Activated T-cell treated with anti-CD3 and anti-CD28 coated beads, Interleukin-2, amount 50 U/mL, for 4 hours (primary cell): ENCODE results near the gene LCLAT1. TPM values are rescaled to one million over a fixed set of nuclear protein-coding genes. Genes with fewer than 3 reads are reported as not detected.

Experiments
- ATAC-seq, 2 donors: fragments of 200-7000 bp; cut with Tn5 transposase; one replicate each; pipeline ENCODE4 v1.10.0; 2021
- DNase-seq: peaks from one replicate; pipeline ENCODE4 v3.0.0-alpha.2; 2020
- H3K27me3 Mint-ChIP-seq: one replicate; pipeline ENCODE4 v1.8.0; 2021; ENCODE audit warnings: low read depth, mixed read lengths
- H3K36me3 Mint-ChIP-seq: one replicate; pipeline ENCODE4 v1.8.0; 2022; ENCODE audit warnings: mixed read lengths; ENCODE audit not compliant: insufficient read depth
- H3K4me1 Mint-ChIP-seq: one replicate; pipeline ENCODE4 v1.8.0; 2021; ENCODE audit warnings: low read depth, mixed read lengths
- H3K4me3 Mint-ChIP-seq: one replicate; pipeline ENCODE4 v1.8.0; 2021; ENCODE audit warnings: mild to moderate bottlenecking, moderate library complexity, mixed read lengths
- H3K9me3 Mint-ChIP-seq: one replicate; pipeline ENCODE4 v1.8.0; 2021; ENCODE audit warnings: mixed read lengths
- total RNA-seq, 3 donors: library from RNA; stranded (reverse); gene quantifications; one replicate each; pipeline ENCODE4 v1.2.1, GENCODE V29; 2021

The LCLAT1 gene
- total RNA-seq, 3 donors from 2014 or later: 24.3 to 27.4 (median 26.2) TPM

DNA sequence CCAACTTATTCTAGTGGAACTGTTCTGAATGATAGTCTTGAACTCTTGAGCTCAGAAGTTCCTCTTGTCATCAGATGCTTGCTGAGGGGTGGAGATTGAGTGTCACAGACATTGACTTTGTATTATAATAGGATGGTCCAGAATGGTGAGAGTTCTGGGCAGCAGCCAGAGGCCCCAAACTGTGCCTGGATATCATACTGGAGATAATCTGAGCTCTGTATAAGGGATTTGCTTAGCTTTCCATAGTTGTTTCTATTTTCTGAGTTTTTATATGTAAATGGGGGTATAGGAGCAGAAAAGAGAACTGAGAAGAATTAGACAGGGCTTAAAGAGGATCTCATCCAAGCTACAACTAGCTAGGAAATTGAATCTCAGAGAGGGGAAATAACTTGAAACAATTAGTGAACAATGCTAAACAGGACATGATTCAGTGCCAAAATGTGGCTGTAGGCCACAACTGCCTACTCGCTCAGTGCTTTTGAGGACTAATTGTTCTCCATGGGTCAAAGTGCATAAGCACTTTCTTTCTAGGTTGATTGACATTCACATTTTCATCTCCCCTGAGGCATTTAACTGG lies 10.1 kb upstream of the LCLAT1 start:
- ATAC-seq: peak in 1 of 2 donors; percentile 61
- H3K36me3 Mint-ChIP-seq: no peaks in the 10 kb centered on the region
- no peaks in the 10 kb centered on the region for H3K27me3 Mint-ChIP-seq
- DNase-seq: no peak
- no peak overlapping the region for H3K4me3 Mint-ChIP-seq
- peaks cover 25% of the 10 kb centered on the region for H3K4me1 Mint-ChIP-seq
- no peaks in the 10 kb centered on the region for H3K9me3 Mint-ChIP-seq

- Mint-ChIP-seq H3K4me1 (peaks cover 25% of the 10 kb centered on the region), H3K27me3 (no peaks in the 10 kb centered on the region), H3K36me3 (no peaks in the 10 kb centered on the region)
Observed at GRCh38 chr2:30437809-30438548, 9.1 kb upstream of the LCLAT1 start.

DNA sequence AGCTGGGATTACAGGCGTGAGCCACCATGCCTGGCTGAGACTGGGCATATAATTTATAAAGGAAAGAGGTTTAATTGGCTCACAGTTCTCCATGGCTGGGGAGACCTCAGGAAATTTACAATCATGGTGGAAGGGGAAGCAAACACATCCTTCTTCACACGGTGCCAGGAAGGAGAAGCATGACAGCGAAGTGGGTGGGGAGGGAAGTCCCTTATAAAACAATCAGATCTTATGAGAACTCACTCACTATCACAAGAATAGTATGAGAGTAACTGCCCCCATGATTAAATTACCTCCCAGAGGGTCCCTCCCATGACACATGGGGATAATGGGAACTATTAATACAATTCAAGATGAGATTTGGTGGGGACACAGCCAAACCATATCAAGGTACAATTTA lies 7.8 kb upstream of the LCLAT1 start:
- DNase-seq: no peak
- no peaks in the 10 kb centered on the region for H3K27me3 Mint-ChIP-seq
- H3K9me3 Mint-ChIP-seq: no peaks in the 10 kb centered on the region
- ATAC-seq: no peak
- peaks cover 25% of the 10 kb centered on the region for H3K4me1 Mint-ChIP-seq
- H3K36me3 Mint-ChIP-seq: no peaks in the 10 kb centered on the region
- H3K4me3 Mint-ChIP-seq: no peak overlapping the region

More at GRCh38 chr2:30437809-30438548, 9.1 kb upstream of the LCLAT1 start:
- no peaks in the 10 kb centered on the region for H3K9me3 Mint-ChIP-seq
- ATAC-seq: no peak
- DNase-seq: no peak
- no peak overlapping the region for H3K4me3 Mint-ChIP-seq

- H3K4me1 Mint-ChIP-seq: peaks cover 25% of the 10 kb centered on the region
- H3K27me3 Mint-ChIP-seq: no peaks in the 10 kb centered on the region
- ATAC-seq (peak; percentile 18 to 56), DNase-seq (no peak)
- no peaks in the 10 kb centered on the region for H3K9me3 Mint-ChIP-seq
- no peak overlapping the region for H3K4me3 Mint-ChIP-seq
- H3K36me3 Mint-ChIP-seq: no peaks in the 10 kb centered on the region
Observed at GRCh38 chr2:30439879-30440278, 7.2 kb upstream of the LCLAT1 start.

DNA sequence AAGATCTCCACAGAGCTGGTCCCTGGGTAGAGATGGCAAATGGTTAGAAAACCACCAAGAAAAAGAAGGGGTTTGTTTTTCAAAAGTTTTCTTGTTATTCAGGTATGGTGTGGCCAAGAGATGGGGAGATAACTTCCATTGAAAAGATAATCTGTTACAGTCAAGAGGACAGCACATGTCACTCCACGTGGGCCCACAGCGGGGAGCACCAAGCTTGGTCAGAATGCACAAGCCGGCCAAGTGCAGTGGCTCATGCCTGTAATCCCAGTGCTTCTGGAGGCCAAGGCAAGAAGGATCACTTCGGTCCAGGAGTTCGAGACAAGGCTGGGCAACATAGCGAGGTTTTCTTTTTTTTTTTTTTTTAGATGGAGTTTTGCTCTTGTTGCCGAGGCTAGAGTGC lies 6.0 kb upstream of the LCLAT1 start:
- Mint-ChIP-seq H3K4me1 (peaks cover 25% of the 10 kb centered on the region), H3K4me3 (no peak overlapping the region), H3K27me3 (no peaks in the 10 kb centered on the region), H3K36me3 (no peaks in the 10 kb centered on the region), H3K9me3 (no peaks in the 10 kb centered on the region)
- DNase-seq (no peak), ATAC-seq (no peak)

- Mint-ChIP-seq H3K36me3 (no peaks in the 10 kb centered on the region), H3K9me3 (no peaks in the 10 kb centered on the region), H3K4me1 (peaks cover 27% of the 10 kb centered on the region), H3K4me3 (no peak overlapping the region), H3K27me3 (no peaks in the 10 kb centered on the region)
- no peak for ATAC-seq
- DNase-seq: no peak
Observed at GRCh38 chr2:30443081-30443480, 4.0 kb upstream of the LCLAT1 start.

GRCh38 chr2:30444273-30444672 lies 2.8 kb upstream of the LCLAT1 start:
- no peaks in the 10 kb centered on the region for H3K27me3 Mint-ChIP-seq
- no peak for DNase-seq
- peaks cover 33% of the 10 kb centered on the region for H3K4me1 Mint-ChIP-seq
- no peak overlapping the region for H3K4me3 Mint-ChIP-seq
- no peak for ATAC-seq
- no peaks in the 10 kb centered on the region for H3K9me3 Mint-ChIP-seq
- no peaks in the 10 kb centered on the region for H3K36me3 Mint-ChIP-seq

DNA sequence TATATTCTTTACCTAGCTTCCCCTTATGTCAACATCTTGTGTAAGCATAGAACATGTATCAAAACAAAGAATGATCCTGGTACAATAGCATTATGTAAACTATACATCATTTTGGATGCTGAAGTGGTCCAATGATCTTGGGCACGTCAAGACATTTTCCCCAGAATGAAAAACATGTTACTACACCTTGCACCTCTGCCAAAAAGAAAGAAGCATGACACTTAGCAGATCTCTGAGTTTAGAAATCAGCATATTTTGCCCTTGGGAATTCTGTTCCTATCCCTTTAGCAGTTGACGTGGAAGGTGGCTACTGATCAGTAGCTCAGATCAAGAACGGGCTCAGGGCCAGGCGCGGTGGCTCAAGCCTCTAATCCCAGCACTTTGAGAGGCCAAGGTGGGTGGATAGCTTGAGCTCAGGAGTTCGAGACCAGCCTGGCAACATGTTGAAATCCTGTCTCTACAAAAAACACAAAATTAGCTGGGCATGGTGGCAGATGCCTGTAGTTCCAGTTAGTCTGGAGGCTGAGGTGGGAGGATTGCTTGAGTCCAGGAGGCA lies 1.7 kb upstream of the LCLAT1 start:
- DNase-seq (no peak), ATAC-seq (no peak)
- Mint-ChIP-seq H3K4me1 (peaks cover 30% of the 10 kb centered on the region), H3K27me3 (no peaks in the 10 kb centered on the region), H3K4me3 (no peak overlapping the region), H3K36me3 (peaks cover 3% of the 10 kb centered on the region), H3K9me3 (no peaks in the 10 kb centered on the region)

GRCh38 chr2:30446602-30447148 lies 371 bp upstream of the LCLAT1 start:
- DNase-seq (no peak), ATAC-seq (no peak)
- Mint-ChIP-seq H3K36me3 (peaks cover 8% of the 10 kb centered on the region), H3K9me3 (no peaks in the 10 kb centered on the region), H3K4me1 (peaks cover 32% of the 10 kb centered on the region), H3K27me3 (no peaks in the 10 kb centered on the region), H3K4me3 (peak overlapping the region; percentile 93)

- H3K4me3 Mint-ChIP-seq: peak overlapping the region; percentile 93
- DNase-seq (no peak), ATAC-seq (peak; percentile 59 to 66)
- peaks cover 8% of the 10 kb centered on the region for H3K36me3 Mint-ChIP-seq
- H3K27me3 Mint-ChIP-seq: no peaks in the 10 kb centered on the region
- H3K9me3 Mint-ChIP-seq: no peaks in the 10 kb centered on the region
- peaks cover 36% of the 10 kb centered on the region for H3K4me1 Mint-ChIP-seq
Observed at GRCh38 chr2:30448308-30448707, 1.3 kb downstream of the LCLAT1 start.

DNA sequence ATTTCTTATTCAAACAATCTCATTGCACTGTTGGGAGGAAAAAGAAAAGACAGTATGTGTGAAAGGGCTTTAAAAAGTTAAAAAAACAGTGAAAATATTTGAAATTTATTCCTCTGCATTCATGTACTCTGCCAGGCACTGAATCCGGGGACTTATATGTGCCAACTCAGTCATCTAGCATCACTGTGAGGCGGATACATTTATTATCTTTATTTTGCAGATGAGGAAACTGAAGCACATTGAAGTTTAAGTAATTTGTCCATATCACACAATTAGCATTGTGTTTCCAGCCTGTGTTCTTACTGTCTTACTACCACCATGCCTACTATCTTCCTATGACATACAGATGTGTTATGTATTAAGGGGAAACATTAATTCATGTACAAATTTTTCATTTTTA lies 1.8 kb downstream of the LCLAT1 start:
- Mint-ChIP-seq H3K36me3 (peaks cover 8% of the 10 kb centered on the region), H3K27me3 (no peaks in the 10 kb centered on the region), H3K4me3 (peak overlapping the region; percentile 93), H3K4me1 (peaks cover 38% of the 10 kb centered on the region), H3K9me3 (no peaks in the 10 kb centered on the region)
- DNase-seq (no peak), ATAC-seq (no peak)

- Mint-ChIP-seq H3K4me1 (peaks cover 38% of the 10 kb centered on the region), H3K9me3 (no peaks in the 10 kb centered on the region), H3K36me3 (peaks cover 8% of the 10 kb centered on the region)
Observed at GRCh38 chr2:30450025-30450424, 3.0 kb downstream of the LCLAT1 start.

GRCh38 chr2:30453498-30453897 lies 6.5 kb downstream of the LCLAT1 start:
- no peaks in the 10 kb centered on the region for H3K9me3 Mint-ChIP-seq
- no peaks in the 10 kb centered on the region for H3K27me3 Mint-ChIP-seq
- no peak overlapping the region for H3K4me3 Mint-ChIP-seq
- peaks cover 8% of the 10 kb centered on the region for H3K36me3 Mint-ChIP-seq
- DNase-seq: no peak
- ATAC-seq: no peak
- peaks cover 40% of the 10 kb centered on the region for H3K4me1 Mint-ChIP-seq

More at GRCh38 chr2:30450025-30450424, 3.0 kb downstream of the LCLAT1 start:
- Mint-ChIP-seq H3K27me3 (no peaks in the 10 kb centered on the region), H3K4me3 (no peak overlapping the region)
- DNase-seq: no peak
- no peak for ATAC-seq

DNA sequence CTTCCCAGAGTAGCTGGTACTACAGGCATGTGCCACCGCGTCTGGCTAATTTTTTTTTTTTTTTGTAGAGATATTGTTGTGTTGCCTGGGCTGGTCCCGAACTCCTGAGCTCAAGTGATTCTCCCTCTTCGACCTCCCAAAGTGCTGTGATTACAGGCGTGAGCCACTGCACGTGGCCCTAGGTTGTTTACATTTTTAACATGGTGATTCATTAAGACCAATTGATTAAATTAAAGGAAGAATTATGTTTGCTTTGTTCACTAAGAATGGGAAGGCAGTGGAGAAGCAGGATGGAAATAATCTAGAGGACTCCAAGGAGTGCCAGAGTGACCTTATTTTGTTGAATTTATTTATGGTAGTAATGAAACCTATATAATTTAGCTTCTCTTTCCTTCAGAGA lies 7.5 kb downstream of the LCLAT1 start:
- H3K36me3 Mint-ChIP-seq: peaks cover 11% of the 10 kb centered on the region
- no peak overlapping the region for H3K4me3 Mint-ChIP-seq
- H3K4me1 Mint-ChIP-seq: peaks cover 43% of the 10 kb centered on the region
- no peaks in the 10 kb centered on the region for H3K9me3 Mint-ChIP-seq
- DNase-seq: no peak
- ATAC-seq: no peak
- H3K27me3 Mint-ChIP-seq: no peaks in the 10 kb centered on the region
